HG02642 (cell line): ENCODE measurements around the gene REL.
"Not testable (repeated sequence)": the region's sequence is repeated elsewhere in the genome, so short reads cannot be mapped to it uniquely, and the experiment has no call there.

ENCODE experiments used
- ATAC-seq: cut with Tn5 transposase; IDR thresholded peaks from one replicate; pipeline ENCODE4 v1.9.1; 2021; ENCODE audit warnings: mild to moderate bottlenecking; ENCODE audit not compliant: unreplicated experiment, poor library complexity

REL gene

DNA sequence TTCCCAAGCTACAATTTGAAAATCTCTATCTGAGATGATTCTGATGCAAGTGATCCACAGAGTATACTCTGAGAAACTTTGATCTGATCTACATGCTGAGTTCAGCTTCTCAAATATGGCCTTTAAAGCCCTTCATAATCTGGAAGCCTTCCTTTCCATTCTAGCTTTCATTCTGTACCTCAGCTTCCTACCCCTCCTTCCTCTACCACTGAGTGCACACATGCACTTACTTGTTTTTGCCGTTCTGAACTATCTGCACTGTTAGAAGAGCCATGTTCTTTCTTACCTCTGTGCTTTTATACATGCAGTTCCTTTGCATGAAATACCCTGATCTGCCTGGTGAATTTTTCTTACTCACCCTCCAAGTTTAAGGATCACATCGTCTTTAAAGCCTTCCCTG is 25.0 kb downstream of the REL start:
- ATAC-seq, result no peak

GRCh38 chr2:60907329-60907728 is 26.0 kb downstream of the REL start:
- ATAC-seq, result no peak

- ATAC-seq, result no peak
Measured at GRCh38 chr2:60925994-60926740, 44.8 kb downstream of the REL start.

DNA sequence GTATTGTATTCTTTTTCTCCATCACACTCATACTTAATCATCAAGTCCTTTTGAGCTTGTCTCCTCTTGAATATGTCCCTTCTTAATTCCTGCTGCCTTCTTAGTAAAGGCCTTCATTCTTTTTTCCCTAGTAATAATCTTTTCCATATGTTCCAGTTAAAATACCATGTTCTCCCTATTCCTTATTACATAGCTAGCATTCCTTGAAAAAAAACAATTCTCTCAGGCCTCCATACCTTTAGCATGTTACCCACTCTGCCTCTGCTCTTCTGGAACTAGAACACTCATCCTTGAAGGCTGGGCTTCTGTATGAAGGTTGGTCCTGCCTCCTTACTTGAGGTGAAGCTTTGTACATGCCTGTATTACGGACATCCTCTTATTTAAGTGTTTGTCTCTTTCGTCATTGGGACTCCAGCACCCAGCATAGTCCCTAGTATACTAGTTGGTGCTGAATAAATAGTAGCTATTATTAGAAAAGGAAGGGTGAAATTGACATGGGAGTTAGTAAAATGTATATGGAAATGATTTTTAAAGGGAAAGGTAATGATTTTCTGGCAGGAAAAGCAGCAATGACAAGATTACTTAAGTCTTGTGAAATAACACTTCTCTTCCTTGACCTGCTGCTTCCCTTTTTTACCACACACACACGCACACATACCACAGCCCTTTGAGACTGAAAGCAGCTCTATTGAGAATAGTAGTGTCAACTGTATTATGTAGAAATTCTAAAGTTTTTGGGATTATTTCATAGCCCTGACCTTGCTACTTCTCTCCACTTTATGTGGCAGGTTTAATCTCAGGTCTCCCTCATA is 45.6 kb downstream of the REL start:
- no peak for ATAC-seq

- ATAC-seq, result not testable (repeated sequence)
Measured at GRCh38 chr2:60932061-60932460, 50.7 kb downstream of the REL start.

DNA sequence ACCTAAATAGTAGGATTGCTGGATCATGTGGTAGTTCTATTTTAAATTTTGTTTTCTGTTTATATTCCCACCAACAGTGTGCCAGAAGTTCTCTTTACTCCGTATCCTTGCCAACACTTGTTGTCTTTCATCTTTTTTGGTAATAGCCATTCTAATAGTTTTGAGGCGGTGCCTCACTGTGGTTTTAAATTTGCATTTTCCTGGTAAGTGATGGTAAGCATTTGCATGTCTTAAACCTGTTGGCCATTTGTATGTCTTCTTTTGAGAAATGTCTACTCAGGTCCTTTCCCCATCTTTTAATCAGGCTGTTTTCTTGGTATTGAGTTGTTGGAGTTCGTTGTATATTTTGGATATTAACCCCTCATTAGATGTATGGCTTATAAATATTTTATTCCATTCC is 51.6 kb downstream of the REL start:
- ATAC-seq, result no peak

DNA sequence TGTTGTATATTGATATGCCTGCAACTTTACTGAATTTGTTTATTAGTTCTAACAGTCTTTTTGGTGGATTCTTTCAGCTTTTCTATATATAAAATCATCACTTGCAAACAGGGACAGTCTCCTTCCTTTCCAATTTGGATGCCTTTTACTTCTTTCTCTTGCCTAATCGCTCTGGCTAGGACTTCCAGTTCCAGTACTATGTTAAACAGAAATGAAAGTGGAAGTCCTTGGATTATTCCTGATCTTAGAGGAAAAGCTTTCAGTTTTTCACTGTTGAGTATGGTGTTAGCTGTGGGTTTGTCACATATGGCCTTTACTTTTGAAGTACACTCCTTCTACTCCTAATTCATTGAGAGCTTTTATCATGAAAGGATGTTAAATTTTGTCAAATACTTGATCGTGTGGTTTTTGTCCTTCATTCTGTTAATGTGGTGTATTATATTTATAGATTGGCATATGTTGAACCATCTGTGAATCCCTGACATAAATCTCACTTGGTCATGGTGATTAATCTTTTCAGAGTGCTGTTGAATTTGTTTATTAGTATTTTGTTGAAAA is 52.9 kb downstream of the REL start:
- no peak for ATAC-seq

- ATAC-seq, result no peak
Measured at GRCh38 chr2:60936757-60937156, 55.4 kb downstream of the REL start.

DNA sequence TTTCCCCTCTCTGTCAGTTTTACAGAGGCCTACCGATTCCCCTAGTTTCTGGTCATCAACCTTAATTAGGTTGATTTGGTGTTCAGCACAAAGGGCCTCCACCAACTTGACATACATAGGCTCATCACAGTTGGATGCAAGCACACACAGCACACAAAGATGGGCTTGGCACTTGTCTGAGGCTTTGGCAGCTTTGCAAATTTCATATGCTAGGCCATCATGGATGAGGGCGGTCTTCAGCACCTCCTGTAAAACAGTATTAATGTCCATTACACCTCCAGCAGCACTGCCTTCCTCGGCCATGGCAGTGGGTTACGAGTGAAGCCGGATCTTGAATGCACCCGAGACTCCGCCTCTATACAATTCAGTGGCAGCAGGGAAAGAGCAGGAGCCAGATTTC is 56.9 kb downstream of the REL start:
- no peak for ATAC-seq

DNA sequence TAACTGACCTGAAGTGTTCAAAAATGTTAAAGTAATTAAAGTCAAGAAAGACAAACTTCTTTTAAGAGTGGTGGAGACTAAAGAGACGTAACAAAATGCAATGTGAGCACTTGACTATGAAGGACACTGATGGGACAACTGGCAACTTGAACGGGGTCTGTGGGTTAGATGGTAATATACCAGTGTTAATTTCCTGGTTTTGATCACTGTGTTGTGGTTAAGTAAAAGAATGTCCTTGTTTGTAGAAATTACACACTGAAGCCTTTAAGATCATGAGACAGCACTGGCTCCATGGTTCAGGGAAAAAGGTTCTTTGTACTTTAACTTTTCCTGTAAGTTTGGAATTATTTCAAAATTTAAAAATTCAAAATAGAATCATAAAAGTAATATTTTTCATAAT is 58.2 kb downstream of the REL start:
- ATAC-seq, result no peak

DNA sequence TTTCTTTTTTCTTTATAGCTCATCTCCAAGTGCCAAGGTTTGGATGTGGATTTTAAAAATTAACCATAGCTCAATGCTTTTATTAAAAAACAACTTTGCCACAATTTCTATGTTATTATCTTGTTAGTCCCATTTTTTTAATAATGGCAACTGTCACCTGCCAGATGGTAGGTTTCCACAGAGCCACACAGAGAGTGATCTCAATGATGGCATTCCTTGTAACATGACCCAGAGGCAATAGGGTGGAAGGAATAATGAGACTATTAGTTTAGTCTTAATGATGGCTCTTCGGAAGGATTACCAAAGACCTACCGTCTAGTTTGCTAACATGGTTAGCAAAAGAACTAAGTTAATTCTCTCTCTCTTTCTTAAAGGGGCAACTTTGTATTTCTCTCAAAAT is 64.0 kb downstream of the REL start:
- ATAC-seq, result no peak

DNA sequence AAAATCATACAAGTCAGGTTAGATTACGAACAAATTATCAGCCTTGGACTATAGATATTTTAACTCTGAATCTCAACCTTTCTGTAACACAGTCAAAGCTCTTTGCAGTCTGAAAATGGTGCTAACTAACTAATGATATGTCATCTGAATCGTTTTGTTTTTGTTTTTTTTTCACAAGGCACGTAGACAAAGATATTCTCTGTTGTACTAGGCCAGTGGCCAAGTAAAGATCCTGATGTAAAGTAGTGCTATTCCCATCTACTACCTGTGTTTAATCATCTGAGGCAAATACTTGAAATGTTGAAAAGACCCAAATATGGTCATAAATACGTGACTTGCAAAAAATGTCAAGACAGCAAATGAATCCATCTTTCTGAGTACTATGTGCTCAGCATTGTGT is 65.7 kb downstream of the REL start:
- ATAC-seq, result no peak

- no peak for ATAC-seq
Measured at GRCh38 chr2:60948161-60948560, 66.8 kb downstream of the REL start.

DNA sequence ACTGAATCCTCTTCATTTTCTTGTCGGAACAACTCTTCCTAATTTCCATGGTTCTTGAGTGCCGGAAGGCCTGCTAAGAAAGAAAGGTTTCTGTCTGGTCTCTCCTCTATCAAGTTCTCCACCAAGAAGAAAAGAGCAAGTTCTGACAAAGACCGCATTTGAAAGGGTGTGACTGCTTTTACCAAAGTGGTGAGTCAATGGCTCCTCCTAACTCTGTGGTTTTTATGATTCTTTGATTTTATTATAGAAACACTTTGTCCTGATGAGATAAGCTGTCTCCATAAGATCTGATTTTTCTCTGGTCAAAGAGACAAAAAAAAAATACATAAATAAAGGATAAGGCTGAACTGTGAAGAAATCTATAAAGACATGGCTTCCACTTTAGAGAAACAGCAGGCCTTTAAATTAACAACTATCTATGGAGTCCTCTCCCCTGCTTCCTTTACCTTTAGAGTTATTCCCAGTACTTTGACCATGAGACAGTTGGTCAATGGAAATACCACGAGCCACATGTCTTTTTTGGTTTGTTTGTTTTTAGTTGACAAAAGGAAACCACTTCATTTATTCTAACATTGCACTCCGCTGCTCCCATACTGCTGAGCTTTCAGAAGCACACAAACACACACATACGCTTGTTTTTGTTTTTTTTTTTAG is 67.7 kb downstream of the REL start:
- no peak for ATAC-seq

DNA sequence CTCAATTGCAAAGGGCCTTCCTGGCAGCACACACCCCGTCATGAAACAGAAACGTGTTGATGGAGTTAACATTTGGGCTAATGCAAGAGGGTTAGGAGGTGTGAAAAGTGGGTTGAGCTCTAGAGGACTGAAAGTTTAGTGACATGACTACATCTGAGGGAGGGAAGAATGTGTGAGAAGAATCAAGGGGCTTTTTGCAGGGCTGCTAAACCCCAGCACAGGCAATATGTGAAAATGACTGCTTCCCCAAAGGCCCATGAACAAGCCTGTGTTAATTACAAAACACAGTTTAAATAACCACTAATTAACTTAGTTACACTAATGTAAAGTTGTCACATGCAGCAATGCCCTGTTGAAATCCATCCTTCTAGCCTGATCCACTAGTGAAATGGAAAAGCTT is 72.8 kb downstream of the REL start:
- ATAC-seq, result no peak

GRCh38 chr2:60957224-60957623 is 75.8 kb downstream of the REL start:
- ATAC-seq, result no peak

DNA sequence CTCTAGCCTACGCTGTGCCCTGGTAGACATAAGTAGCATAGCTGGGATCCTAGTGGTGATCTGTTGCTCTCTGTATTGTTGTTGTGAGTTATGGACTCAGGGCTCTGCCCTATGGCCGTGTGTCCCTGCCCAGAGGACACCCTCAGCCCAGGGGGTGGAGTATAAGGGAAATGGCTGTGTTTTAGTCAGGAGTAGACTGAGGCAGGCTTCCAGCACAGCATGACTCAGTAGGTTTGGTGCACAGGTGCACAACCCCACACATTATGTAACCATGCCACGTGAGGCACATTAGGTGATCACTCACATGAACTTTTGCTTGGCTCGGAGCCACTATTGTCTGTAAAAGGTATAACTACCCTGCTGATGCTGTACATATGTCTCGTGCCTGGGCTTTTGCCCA is 76.3 kb downstream of the REL start:
- no peak for ATAC-seq

DNA sequence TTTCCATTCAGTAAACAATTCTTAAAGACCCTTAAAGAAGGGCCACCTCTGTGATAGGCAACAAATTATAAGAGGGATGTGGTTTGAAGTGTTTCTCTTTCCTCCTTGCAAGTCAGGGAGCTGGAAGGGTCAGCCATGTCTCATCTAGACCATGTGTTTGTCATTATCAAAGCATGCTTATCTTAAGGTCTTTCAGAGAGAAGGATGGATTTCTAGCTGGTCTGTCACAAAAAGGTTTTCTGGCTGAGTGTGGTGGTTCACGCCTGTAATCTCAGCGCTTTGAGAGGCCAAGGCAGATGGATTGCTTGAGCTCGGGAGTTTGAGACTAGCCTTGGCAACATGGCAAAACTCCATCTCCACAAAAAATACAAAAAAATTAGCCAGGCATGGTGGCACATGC is 77.0 kb downstream of the REL start:
- no peak for ATAC-seq

- ATAC-seq, result no peak
Measured at GRCh38 chr2:60958800-60959199, 77.4 kb downstream of the REL start.

GRCh38 chr2:60959501-60959900 is 78.1 kb downstream of the REL start:
- no peak for ATAC-seq

DNA sequence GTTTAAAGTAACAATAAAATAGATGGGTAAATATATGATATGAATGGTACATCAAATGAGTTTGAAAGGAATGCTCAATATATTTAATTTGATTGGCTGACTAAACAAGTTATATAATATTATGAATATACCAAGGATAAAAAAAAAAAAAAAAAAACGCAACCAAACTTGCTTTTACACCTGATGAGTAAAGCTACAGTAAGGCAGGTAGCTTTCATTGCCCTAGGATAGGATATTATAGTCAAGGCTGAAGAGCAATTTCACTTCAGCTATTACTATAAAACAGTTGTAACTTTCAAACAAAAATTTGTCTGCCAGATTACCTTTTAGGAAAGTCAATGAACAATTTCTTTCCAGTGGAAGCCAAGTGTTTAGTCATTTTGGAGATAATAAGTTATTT is 79.3 kb downstream of the REL start:
- no peak for ATAC-seq
